ENCODE measurements around the gene KRTAP5-2.
"Not testable (repeated sequence)": the region's sequence is repeated elsewhere in the genome, so short reads cannot be mapped to it uniquely, and the experiment has no call there.

- TF ChIP-seq, protein P1, sequence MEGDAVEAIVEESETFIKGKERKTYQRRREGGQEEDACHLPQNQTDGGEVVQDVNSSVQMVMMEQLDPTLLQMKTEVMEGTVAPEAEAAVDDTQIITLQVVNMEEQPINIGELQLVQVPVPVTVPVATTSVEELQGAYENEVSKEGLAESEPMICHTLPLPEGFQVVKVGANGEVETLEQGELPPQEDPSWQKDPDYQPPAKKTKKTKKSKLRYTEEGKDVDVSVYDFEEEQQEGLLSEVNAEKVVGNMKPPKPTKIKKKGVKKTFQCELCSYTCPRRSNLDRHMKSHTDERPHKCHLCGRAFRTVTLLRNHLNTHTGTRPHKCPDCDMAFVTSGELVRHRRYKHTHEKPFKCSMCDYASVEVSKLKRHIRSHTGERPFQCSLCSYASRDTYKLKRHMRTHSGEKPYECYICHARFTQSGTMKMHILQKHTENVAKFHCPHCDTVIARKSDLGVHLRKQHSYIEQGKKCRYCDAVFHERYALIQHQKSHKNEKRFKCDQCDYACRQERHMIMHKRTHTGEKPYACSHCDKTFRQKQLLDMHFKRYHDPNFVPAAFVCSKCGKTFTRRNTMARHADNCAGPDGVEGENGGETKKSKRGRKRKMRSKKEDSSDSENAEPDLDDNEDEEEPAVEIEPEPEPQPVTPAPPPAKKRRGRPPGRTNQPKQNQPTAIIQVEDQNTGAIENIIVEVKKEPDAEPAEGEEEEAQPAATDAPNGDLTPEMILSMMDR (IDR thresholded peaks at IDR 0.05) = not testable (repeated sequence)
- TF ChIP-seq POLR2A (IDR thresholded peaks at IDR 0.05) = not testable (repeated sequence)
Observed at GRCh38 chr11:1595994-1596575, 2.0 kb downstream of the KRTAP5-2 start.

All from suprapubic skin (tissue), 3 donors.